Gastroesophageal sphincter (tissue), 4 donors: ENCODE measurements around the gene CAMKMT. TPM values are rescaled to one million over a fixed set of nuclear protein-coding genes. Genes with fewer than 3 reads are reported as not detected.

Source experiments
- ATAC-seq: fragments of 150-250 bp; one replicate; pipeline ENCODE4 v1.9.1; 2016; ENCODE audit warnings: mild to moderate bottlenecking, moderate library complexity
- H3K27ac ChIP-seq, 4 donors: fragments of 200-600 bp; sonication (generic) in 3 of 4; 1 replicate in 3 of 4; 2 replicates in 1 of 4; pipeline ENCODE4 v1.5.1; 2016 to 2019
- H3K27me3 ChIP-seq: fragments of 200-600 bp; sonication (generic); one replicate; pipeline ENCODE4 v1.5.1; 2019
- H3K36me3 ChIP-seq, 2 donors: fragments of 200-600 bp; sonication (generic); one replicate each; pipeline ENCODE4 v1.5.1; 2019; ENCODE audit warnings: control low read depth in 1 of 2
- H3K4me1 ChIP-seq, 3 donors: fragments of 200-600 bp; sonication (generic); 1 replicate in 2 of 3; 2 replicates in 1 of 3; pipeline ENCODE4 v1.5.1; 2016 to 2019; ENCODE audit warnings: control low read depth in 2 of 3
- H3K4me3 ChIP-seq, 2 donors: fragments of 200-600 bp; sonication (generic); one replicate each; pipeline ENCODE4 v1.5.1; 2019; ENCODE audit warnings: mild to moderate bottlenecking in 1 of 2, moderate library complexity in 1 of 2
- H3K9me3 ChIP-seq, 3 donors: fragments of 200-600 bp; sonication (generic); one replicate each; pipeline ENCODE4 v1.5.1; 2017 to 2019; ENCODE audit warnings: control low read depth in 2 of 3
- CTCF ChIP-seq, 4 experiments: fragments of 200-600 bp in 2 of 4; fragments of 450-650 bp in 2 of 4; sonication (generic) in 1 of 4; IDR thresholded peaks; one replicate each; pipeline ENCODE4 v1.5.1; 2017 to 2019; ENCODE audit warnings: antibody characterized with exemption in 4 of 4, mild to moderate bottlenecking in 2 of 4, moderate library complexity in 2 of 4
- EP300 ChIP-seq: sonication (generic); formaldehyde crosslinking; IDR thresholded peaks from one replicate; pipeline ENCODE4 v1.6.1; 2017; ENCODE audit warnings: antibody characterized with exemption, mild to moderate bottlenecking
- POLR2A ChIP-seq, 2 donors: fragments of 450-650 bp; IDR thresholded peaks; one replicate each; pipeline ENCODE4 v1.6.1; 2017; ENCODE audit warnings: antibody characterized with exemption in 2 of 2, mild to moderate bottlenecking in 2 of 2, moderate library complexity in 1 of 2
- POLR2AphosphoS5 ChIP-seq: sonication (generic); formaldehyde crosslinking; IDR thresholded peaks from one replicate; pipeline ENCODE4 v1.6.1; 2017; ENCODE audit warnings: antibody characterized with exemption
- WGBS, 2 donors: methylation state at CpG; one replicate each; pipeline ENCODE4 v1.1.5; 2018; ENCODE audit warnings: low coverage in 1 of 2; 5-methylcytosine and 5-hydroxymethylcytosine counted together
- total RNA-seq, 4 donors: library from RNA; depleted of rRNA; stranded (reverse); fragments of >200 nt; gene quantifications; one replicate each; pipeline ENCODE4 v1.1.0, GENCODE V29; 2016

CAMKMT gene
- total RNA-seq, 4 donors from 2014 or later, result 4.2 to 19.5 (median 11.0) TPM

GRCh38 chr2:44330801-44331200 is 30.9 kb upstream of the CAMKMT start:
- Histone ChIP-seq H3K4me3 (no peak overlapping the region), H3K9me3 (no peaks in the 10 kb centered on the region), H3K27ac (no peak overlapping the region), H3K4me1 (peaks cover 0 to 18% (median 4%) of the 10 kb centered on the region in 3 donors), H3K36me3 (peaks cover 0 to 58% of the 10 kb centered on the region in 2 donors), H3K27me3 (no peaks in the 10 kb centered on the region)
- ATAC-seq, result no peak
- 100% methylated on average over 1 of the region's 1 CpG; no CpG with 5 or more reads in 1 of the 2 donors for WGBS, 2 donors
- no peak for TF ChIP-seq POLR2A (IDR thresholded peaks at IDR 0.05)
- no peak for TF ChIP-seq EP300

- peaks cover 0 to 65% of the 10 kb centered on the region in 2 donors for H3K36me3 ChIP-seq
- H3K4me1 ChIP-seq, result peaks cover 0 to 10% (median 2%) of the 10 kb centered on the region in 3 donors
- no peaks in the 10 kb centered on the region for H3K27me3 ChIP-seq
- no peak for TF ChIP-seq CTCF (IDR thresholded peaks at IDR 0.05)
- no peak for TF ChIP-seq POLR2A (IDR thresholded peaks at IDR 0.05)
- TF ChIP-seq EP300, result no peak
- TF ChIP-seq POLR2AphosphoS5, result no peak
- no peaks in the 10 kb centered on the region for H3K9me3 ChIP-seq
- H3K4me3 ChIP-seq, result no peak overlapping the region
- WGBS, 2 donors, result 80 to 92% methylated on average over 1 of the region's 1 CpG
- no peak for ATAC-seq
- H3K27ac ChIP-seq, result no peak overlapping the region
Observed at GRCh38 chr2:44333994-44334393, 27.8 kb upstream of the CAMKMT start.

GRCh38 chr2:44335806-44336538 is 25.8 kb upstream of the CAMKMT start:
- peaks cover 0 to 10% (median 2%) of the 10 kb centered on the region in 3 donors for H3K4me1 ChIP-seq
- H3K27ac ChIP-seq, result no peak overlapping the region
- no peaks in the 10 kb centered on the region for H3K27me3 ChIP-seq
- H3K9me3 ChIP-seq, result no peaks in the 10 kb centered on the region
- TF ChIP-seq POLR2AphosphoS5, result no peak
- no peak for TF ChIP-seq CTCF (IDR thresholded peaks at IDR 0.05)
- no peak for TF ChIP-seq EP300
- no peak for TF ChIP-seq POLR2A (IDR thresholded peaks at IDR 0.05)
- 95% methylated on average over 2 of the region's 2 CpGs for WGBS, 2 donors
- no peak for ATAC-seq
- peaks cover 0 to 72% of the 10 kb centered on the region in 2 donors for H3K36me3 ChIP-seq
- no peak overlapping the region for H3K4me3 ChIP-seq

DNA sequence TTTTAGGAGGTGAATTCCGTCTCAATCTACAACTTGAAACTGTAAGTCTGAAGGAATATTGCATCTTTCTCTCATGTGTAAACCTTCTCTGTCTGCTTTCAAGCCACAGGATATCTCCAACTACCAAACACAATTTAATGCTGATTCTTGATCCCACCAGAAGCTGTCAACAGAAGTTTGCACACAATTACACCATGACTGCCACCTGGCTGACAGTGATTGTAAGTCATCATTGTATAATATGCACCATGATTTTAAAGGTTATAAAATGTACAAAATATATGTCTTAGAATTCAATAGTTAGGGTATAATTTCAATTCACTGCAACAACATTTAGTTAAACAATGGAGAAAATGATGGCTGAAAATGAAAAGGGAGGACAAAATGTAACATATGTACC is 18.9 kb upstream of the CAMKMT start:
- no peaks in the 10 kb centered on the region for H3K27me3 ChIP-seq
- no peak for ATAC-seq
- TF ChIP-seq CTCF (IDR thresholded peaks at IDR 0.05) (peak in 1 of 4 experiments; percentile 24), POLR2A (IDR thresholded peaks at IDR 0.05) (no peak)
- H3K4me3 ChIP-seq, result no peak overlapping the region
- 79 to 80% methylated on average over 1 of the region's 1 CpG for WGBS, 2 donors
- no peak overlapping the region for H3K27ac ChIP-seq
- peaks cover 0 to 77% of the 10 kb centered on the region in 2 donors for H3K36me3 ChIP-seq
- peaks cover 0 to 11% (median 2%) of the 10 kb centered on the region in 3 donors for H3K4me1 ChIP-seq
- no peaks in the 10 kb centered on the region for H3K9me3 ChIP-seq

DNA sequence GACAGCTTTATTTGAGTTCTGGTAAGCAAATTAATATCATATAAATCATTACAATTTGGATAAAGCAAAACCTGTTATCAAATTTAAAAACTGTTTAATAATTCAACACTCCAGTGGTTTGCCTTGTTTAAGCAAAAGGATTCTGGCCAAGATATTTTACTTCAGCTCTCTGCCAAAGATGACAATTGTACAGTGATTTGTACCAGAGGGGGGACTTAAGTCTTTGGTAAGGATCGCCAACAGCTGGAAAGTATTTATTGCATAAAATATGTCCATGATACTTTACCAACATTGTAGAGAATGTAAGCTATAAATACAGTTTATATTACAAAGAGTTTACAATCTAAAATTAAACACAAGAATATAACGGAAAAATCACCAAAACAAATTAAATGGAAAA is 14.2 kb upstream of the CAMKMT start:
- Histone ChIP-seq H3K9me3 (no peaks in the 10 kb centered on the region), H3K27me3 (no peaks in the 10 kb centered on the region), H3K36me3 (peaks cover 0 to 31% of the 10 kb centered on the region in 2 donors), H3K4me3 (no peak overlapping the region), H3K27ac (peak overlapping the region in 2 of 4 donors; percentile 20), H3K4me1 (peaks cover 0 to 46% (median 2%) of the 10 kb centered on the region in 3 donors)
- 23 to 30% methylated on average over 2 of the region's 2 CpGs for WGBS, 2 donors
- no peak for ATAC-seq
- TF ChIP-seq CTCF (IDR thresholded peaks at IDR 0.05) (no peak), POLR2AphosphoS5 (no peak), POLR2A (IDR thresholded peaks at IDR 0.05) (no peak), EP300 (no peak)
